SIG-M5 (cell line): Measurements from ENCODE around the gene MADD.

ENCODE experiments used
- DNase-seq: peaks from one replicate; lab custom pipeline; 2025; lab: John Stamatoyannopoulos, UW

Gene MADD

DNA sequence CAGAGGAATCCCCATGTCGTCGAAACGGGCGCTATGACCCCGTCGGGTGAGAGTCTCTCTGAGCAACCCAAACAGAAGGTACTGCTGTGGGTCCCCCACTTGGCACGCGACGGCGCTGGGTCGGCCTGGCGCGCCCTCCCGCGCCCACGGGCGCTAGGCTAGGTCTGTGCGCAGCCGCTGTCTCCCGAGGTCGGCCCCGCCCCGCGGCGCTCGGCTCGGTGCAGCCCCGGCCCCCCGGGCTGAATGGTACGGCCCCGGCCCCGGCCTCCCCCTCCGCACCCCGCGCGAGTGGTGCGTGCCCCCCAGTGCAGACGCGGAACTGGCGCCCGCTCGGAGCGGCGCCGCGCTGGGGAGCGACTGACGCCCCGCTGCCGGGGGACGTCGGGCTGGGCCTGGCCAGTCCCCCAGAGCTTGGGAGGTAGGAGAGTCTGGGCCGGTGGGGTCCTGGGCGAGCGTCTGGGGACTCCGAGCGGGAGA, at the start of gene MADD:
Gene MADD (plus strand): TSS at position 305 of the 477 bp plus-strand sequence.
- no peak for DNase-seq

DNA sequence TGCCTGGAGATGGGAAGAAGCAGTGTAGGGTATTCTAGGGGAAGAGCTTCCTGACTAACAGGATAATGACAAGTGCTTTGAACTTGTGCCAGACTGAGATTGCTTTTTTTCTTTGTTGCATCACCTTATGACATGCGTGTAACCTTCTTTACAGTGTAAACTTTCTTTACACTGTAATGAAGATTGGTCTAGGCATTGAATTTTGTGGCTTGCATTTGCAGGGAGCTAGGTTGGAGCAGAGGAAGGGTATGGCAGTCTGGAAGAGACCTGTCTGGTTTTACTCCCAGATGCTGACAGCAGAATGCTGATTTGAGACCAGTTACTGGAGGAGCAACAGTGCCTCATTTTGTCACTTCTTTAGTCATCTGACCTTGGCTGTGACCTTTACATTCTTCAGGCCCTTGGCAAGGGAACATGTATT, 49.5 kb upstream of the MADD start:
- no peak for DNase-seq

DNA sequence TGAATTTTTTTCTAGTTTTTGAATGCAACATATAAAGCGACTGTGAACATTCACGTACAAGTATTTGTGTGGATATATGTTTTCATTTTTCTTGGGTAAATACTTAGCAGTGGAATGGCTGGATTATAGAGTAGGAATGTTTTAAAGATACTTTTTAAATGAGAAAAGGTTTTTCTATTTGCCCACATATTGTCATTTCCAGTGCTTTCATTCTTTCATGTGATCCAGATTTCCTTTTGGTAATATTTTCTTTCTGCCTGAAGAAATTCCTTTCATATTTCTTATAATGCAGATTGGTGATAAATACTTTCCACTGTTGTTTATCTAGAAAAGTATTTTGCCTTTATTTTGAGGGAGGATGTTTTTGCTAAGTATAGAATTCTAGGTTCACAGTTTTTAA, 47.2 kb upstream of the MADD start:
- no peak for DNase-seq

DNA sequence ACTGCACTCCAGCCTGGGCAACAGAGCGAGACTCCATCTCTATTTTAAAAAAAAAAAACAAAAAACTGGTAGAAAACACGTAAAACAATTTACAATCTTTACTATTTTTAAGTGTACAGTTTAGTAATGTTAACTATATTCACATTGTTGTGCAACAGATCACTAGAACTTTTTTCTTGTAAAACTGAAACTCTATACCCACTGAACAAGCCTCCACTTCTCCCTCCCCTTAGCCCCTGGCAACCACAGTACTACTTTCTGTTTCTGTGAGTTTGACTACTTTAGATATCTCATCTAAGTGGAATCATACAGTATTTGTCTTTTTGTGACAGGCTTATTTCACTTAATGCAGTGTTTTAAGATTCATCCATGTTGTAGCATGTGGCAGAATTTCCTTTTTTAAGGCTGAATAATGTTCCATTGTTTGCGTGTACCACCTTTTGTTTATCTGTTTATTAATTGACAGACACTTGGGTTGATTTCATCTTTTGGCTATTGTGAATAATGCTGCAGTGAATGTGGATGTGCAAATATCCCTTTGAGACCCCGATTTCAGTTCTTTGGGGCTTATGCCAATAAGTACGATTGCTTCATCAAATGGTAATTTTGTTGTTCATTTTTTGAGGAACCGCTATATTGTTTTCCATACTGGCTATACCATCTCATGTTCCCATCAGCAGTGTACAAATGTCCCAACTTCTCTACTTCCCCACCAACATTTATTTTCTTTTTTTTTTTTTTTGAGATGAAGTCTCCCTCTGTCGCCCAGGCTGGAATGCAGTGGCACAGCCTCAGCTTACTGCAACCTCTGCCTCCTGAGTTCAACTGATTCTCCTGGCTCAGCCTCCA, 44.2 kb upstream of the MADD start:
- DNase-seq = no peak

DNA sequence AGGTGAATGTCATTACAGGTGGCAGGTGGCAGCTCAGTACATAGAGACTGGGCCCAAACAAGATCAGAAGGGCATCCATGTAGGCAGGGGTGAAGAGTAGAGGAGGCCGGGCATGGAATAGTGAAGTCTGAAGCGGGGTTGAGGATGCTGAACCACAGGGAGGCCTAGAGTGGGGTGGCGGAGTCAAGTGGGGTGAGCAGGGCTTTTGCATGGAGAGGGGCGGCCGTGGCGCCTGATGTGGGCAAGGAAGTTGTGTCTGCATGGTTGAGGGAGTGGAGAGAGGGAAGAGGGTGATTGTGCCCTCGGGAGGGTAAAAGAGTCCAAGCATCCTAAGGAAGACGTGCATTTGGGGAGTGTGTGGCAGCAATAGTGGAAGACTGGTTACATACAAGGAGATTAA, 40.8 kb upstream of the MADD start:
- DNase-seq = no peak

DNA sequence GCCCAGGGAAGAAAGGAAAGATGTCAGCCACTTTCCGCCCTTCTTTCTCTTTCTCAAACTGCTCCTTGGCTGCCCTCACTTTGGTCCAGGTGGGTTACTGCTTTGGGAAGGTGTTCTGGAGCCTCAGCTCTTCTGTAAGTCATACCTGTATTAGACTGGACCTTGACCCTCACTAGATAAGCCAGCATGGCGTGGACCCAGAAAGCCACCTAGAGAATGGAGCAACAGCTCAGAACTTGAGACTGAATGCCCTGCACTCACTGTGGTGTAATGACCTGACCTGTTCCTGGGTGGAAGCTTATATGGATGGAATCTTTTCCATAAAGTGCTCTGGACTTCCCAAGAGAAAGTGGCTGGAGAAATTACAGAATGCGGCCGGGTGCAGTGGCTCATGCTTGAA, 36.9 kb upstream of the MADD start:
- no peak for DNase-seq

DNA sequence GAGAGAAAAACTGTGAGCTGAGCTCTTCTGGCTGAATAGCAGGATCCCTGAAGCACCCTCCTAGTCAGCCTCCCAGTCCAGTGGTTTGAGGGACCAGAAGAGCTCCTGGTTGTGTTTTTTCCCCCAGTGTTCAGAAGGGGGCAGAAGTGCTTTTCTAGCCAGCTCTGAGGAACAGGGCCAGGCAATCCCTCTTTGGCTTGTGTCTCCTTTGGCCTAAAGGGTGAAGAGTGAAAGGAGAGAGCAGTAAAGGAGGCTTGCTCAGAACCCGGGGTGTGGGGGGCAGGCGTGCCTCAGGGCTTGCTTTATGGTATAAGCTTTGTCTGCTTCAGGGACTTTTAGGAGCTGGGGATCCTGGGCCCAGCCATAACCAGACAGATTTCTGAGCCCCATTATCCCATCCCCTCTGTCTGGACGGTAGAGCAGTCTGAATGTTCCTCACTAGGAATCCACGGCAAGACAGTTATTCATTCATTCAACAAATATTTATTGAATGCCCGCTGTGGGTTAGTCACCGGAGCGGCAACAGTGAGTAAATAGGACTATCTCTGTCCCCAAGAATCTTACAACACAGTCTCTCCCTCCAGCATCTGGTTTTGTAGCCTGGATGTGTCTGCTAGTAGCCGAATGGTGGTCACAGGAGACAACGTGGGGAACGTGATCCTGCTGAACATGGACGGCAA, 35.8 kb upstream of the MADD start:
- no peak for DNase-seq

DNA sequence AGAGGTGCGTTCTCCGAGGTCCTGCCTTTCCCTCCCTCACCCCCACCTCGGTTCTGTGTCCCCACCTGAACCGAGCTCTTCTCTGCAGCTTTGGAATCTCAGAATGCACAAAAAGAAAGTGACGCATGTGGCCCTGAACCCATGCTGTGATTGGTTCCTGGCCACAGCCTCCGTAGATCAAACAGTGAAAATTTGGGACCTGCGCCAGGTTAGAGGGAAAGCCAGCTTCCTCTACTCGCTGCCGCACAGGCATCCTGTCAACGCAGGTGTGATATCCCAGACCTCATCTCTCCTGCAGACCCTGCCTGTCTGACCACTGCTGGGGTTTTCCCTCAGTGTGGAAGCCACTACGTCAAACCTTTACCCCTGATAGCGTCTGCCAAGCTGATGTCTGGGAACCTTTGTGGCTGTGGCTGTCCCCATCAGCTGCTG, 35.2 kb upstream of the MADD start:
- no peak for DNase-seq

DNA sequence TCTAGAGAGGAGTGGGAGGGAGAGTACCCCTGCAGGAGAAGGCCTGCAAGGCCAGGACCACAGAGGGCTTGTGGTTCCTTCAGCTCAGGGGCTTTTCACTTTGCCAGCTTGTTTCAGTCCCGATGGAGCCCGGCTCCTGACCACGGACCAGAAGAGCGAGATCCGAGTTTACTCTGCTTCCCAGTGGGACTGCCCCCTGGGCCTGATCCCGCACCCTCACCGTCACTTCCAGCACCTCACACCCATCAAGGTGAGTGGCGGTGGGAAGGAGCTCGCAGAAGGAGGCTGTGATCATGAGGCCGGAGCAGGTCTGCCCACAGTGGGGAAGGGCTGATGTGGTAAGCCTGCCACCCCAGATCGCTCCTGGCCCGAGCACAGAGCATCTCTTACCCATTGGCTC, 34.8 kb upstream of the MADD start:
- DNase-seq = no peak

DNA sequence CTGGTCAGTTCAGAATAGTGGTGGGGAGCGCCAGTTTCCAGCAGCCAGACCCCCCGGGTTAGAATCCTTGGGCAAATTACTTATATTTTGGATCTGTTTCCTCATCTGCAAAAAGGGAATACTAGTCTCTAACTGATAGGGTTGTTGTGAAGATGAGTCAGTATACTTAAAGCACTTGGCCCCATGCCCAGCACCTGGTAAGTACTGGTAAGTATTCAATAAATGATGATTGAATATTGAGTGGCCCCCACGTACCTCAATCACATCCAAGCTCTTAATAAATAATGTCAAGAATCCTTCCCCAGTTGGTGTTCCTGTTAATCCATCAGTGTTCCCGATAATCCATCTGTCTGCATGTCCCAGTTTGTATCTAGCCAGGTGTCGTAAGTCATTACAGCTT, 33.5 kb upstream of the MADD start:
- DNase-seq = no peak

DNA sequence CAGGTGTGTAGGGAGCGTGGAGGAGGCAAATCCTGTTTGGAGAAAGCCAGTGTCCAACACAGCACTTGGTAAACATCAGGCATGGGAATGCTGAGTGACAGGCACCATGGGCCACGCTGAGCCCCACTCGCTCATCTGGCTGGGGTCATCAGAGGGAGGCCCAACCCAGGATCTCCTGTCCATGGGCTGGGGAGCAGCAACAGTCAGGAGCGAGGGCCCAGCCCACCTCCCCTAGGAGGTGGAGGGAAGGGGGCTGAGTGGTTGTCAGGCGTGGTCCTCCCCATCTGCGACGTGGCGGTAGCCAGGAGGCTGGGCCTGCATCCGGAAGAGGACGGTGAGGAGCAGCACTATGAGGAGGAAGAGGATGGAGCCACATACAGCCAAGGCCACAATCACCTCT, 30.1 kb upstream of the MADD start:
- no peak for DNase-seq

DNA sequence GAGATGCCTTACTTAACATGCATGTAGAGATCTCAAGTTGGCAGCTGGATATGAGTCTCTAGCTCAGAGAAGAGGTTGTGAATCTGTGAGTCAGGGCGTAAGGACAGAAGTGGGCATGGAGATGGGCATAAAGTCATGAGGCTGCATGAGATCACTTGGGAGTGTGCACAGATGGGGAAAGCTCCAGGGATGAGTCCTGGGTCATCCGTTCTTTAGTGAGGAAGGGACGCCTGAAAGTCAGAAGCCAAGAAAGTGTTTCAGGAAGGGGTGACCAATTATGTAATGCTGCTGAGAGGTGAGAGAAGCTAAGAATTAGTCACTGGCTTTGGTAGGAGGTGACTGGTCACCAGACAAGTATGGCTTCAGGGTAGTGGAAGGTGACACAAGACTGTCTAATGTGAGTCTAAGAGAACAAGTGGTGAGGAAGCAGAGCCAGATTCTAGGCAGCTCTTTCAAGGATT, 28.1 kb upstream of the MADD start:
- DNase-seq = no peak

DNA sequence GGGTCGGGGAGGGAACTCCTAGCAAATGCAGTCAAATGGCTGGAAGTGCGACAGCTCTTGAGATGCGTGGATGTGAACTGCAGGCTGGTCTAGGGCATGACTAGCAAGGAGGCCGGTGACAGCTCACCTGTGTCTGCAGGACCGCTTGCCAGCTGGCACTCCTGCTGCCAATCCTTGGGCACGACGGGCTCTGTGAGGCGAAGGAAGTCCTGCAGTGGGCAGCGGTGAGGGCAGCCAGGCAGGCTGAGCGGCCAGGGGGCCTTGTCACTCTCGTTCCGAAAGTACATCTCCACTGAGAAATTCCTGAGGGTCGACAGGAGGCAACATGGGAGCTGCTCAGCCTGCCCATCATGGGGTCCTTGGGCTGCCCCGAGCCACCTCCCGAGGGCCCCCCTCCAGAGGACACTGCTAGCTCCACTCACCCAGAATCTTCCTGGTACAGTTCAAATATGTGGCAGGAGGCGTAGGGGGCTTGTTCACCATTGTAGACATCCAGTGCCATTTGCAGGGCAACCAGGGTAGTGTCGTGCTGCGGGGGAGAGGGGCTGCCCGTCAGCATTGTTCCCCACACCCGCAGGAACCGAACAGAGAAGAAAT, 27.2 kb upstream of the MADD start:
- no peak for DNase-seq

DNA sequence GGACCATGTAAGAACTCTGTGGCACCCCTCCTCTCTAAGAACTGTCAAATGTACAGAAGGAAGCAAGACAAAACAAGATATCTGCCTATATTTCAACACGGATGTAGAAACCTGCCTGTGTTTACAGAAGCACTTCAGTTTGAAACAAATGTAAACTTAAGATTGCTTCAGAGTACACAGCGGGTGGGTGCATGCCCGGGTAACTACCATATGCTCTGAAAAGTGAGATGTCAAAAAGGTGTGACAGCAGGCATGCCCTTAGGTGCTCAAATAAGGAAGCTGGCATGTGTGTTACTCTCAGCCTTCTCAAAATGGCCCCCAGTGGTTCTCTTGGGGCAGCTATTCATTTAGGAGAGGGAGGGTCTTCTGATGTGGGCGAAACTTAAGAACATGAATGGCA, 26.5 kb upstream of the MADD start:
- DNase-seq = no peak

DNA sequence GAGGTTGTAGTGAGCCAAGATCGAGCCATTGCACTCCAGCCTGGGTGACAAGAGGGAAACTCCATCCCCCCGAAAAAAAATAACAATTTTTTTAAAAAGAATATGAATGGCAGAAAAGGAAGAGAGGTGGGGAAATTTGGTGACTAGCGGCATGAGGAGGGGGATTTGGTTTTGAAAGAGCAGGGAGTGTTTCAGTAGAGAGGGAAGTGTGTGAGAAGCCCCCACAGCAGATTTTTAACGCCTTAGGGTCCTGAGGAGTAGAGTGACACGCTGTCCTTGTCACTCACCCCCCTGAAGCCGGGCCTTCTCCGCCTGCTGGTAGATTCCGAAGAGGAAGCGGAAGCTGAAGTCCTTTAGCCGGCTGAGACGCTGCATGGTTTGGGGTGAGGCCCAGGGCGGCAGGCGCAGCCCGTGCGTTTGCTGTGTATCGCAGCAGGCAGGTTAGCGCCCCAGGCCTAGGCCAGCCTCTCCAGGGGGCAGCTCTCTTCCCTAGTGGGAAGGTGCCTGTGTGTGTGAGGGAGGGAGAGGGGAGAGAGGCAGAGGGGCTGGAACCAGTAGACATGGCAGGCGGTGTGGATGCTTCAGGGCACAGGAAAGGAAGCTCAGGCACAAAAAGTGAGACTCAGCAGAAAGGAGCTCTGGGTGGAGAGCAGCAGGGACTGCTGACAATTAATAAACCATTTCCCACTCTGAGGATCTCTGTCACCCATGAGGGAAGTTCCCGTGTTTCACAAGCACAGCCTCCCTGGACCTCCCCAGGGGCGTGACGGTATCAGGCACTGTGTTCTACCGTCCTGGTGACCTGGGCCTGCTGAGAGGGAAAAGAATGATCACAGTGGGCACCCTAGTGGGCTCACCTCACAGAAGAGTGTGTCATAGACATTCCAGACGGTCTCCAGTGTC, 25.2 kb upstream of the MADD start:
- DNase-seq = no peak

DNA sequence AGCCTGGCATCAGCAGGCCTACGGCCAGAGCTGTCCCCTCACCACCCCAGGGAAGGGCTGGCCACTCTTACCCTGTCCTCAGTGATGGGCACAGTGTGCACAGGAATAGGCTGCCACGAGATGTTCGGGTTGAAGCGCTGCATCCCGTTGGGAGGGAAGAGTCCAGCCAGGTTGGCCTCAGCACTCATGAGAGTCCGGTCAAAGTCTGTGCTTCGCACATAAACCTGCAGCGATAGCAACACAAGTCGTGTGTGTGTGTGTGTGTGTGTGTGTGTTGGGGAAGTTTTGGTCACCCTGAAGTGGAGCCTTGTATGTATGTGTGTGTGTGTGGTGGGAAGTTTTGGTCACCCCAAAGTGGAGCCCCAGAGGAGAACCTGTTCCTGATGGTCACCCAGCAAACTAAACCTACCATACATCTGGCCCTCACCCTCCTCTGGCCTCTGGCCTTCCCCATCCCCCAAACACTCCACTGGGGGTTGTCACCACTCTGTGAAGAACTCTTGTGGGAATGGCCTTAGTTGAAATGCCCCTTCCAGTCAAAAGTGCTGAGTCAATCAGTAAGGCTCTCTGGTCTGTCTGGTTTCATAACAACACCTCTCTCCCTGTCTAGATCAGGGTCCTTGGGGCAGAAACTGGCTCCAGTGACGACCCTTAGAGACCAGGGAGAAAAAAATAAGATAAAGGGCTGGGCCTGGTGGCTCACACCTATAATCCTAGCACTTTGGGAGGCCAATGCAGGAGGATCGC, 24.1 kb upstream of the MADD start:
- no peak for DNase-seq

DNA sequence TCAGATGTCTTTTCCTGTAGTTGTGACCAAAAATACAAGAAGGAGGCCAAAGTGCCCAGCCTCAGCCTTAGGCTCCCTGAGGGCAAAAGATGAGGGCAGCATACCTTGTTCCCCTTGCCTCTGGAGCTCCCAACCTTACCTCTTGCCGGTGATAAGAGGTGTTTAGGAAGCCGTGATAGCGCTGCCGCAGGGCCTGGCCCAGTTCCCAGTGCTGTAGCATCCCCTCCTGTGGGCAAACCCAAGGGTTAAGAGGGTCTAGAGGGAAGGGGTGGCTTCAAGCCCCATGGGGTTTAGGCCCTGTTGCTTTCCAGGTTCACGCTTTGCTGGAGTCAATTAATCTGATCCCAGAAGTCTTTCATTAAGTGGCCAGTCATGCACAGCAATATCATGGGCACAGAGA, 22.4 kb upstream of the MADD start:
- no peak for DNase-seq

DNA sequence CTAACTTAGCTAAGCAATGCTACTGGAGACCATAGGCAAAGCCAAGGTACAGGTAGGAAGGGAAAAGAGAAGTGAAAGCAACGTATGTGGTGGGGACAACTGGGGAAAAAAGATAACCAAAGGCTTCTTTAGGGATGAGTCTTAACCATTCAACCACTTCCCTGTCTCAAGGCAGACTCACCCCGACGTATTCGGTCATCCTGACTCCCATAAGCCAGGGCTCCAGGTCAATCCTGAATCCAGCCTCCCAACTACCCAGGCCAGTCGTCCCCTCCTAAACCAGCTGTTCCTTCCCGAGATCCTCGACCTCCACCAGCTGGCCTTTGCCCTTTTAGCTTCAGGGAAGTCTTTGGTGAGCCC, 21.6 kb upstream of the MADD start:
- DNase-seq = no peak

DNA sequence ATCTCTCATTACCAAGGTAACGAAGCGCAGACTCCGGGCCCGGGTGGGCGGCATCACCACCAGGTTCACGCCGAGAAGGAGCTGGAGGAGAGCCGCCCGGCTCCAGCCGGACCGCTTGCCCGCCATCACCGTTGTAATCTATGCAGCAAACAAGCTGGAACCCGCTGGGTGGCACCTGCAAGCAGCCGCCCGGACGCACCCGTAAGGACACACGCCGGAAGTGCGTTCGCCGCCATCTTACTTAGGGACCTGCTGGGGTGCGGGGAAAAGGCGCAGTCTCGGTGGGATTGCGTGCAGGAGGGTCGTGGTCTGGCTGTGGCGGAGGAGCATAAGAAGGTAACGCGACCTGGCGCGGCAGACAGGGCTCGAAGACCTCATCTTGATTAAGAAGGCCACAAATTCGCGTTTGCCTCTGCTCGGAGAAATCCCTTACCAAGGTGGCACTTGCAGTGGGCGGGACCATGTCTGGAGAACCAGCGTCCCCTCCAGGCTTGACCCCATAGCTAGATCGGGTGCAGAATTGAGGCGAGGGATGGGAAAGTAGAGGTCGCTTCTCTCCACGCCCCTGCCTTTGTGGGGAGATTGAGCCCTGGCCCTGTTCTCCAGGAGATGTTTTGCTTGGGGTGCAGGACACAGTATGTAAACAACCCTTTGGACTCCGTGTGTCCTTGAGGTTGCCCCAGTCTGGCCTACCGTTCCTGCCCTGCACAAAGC, 21.1 kb upstream of the MADD start, which contains the start of gene ACP2:
Gene ACP2 (minus strand): TSS at position 151 of the 714 bp plus-strand sequence. CDS start 25 bp downstream, at position 126.
- DNase-seq = no peak

DNA sequence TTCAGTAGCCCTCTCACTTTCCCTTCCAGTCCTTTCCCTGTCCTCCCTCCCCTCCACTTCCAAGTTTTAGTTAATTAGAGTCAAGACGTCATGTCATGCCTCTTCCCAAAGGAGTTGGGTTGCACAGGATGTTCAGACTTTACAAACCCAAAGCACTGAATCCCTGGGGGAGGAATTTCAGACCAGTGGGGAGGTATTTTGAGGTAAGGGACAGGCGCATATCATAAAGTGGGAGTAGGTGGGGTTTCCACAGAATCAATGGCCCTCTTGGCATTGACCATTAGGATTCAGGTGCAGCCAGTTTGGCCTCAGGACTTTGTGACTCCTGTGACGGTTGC, 20.6 kb upstream of the MADD start:
- DNase-seq = no peak

DNA sequence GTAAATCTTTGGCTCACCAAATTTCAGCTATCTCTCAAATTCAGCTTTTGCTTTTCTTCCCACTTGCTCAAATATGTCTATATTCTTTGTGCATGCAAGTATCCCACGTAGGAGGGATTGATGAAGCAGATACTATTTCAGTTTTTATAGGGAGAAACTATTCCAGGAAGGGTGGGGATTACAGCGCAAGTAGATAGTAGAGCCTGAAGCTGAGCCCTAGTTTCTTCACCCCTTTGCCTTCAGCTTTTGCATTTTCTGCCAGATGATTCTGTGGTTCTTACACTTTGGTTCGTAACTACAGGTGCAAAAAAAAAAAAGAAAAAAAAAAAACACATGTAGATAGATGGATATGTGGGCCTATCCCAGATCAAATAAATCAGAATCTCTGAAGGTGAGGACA, 18.2 kb upstream of the MADD start:
- no peak for DNase-seq
